HG02623 (cell line): ENCODE measurements around the gene RMP24.

Experiments used
- ATAC-seq: cut with Tn5 transposase; IDR thresholded peaks from one replicate; pipeline ENCODE4 v1.9.1; 2021; ENCODE audit warnings: moderate library complexity; ENCODE audit not compliant: unreplicated experiment

RMP24 gene

GRCh38 chr18:35972197-35973000 is at the start of gene RMP24:
Gene RMP24, plus strand, starts transcription at chr18:35972679.
- ATAC-seq = peak; percentile 91

- no peak for ATAC-seq
These were observed 48.4 kb upstream of the RMP24 start for GRCh38 chr18:35923939-35924684.

GRCh38 chr18:35926884-35927283 is 45.6 kb upstream of the RMP24 start:
- ATAC-seq = no peak

GRCh38 chr18:35927430-35927829 is 45.0 kb upstream of the RMP24 start:
- no peak for ATAC-seq

GRCh38 chr18:35933982-35934381 is 38.5 kb upstream of the RMP24 start:
- no peak for ATAC-seq

- ATAC-seq = no peak
These were observed 37.6 kb upstream of the RMP24 start for GRCh38 chr18:35934891-35935290.

GRCh38 chr18:35935805-35936204 is 36.7 kb upstream of the RMP24 start:
- ATAC-seq = no peak

- ATAC-seq = no peak
These were observed 35.5 kb upstream of the RMP24 start for GRCh38 chr18:35936951-35937350.

- ATAC-seq = no peak
These were observed 34.3 kb upstream of the RMP24 start for GRCh38 chr18:35938158-35938557.

GRCh38 chr18:35938562-35938961 is 33.9 kb upstream of the RMP24 start:
- ATAC-seq = no peak

GRCh38 chr18:35939138-35939537 is 33.3 kb upstream of the RMP24 start:
- no peak for ATAC-seq

GRCh38 chr18:35941299-35941698 is 31.2 kb upstream of the RMP24 start:
- no peak for ATAC-seq

- ATAC-seq = no peak
These were observed 30.3 kb upstream of the RMP24 start for GRCh38 chr18:35942133-35942532.

GRCh38 chr18:35942661-35943060 is 29.8 kb upstream of the RMP24 start:
- ATAC-seq = no peak

- no peak for ATAC-seq
These were observed 24.4 kb upstream of the RMP24 start for GRCh38 chr18:35948080-35948479.

- ATAC-seq = no peak
These were observed 23.4 kb upstream of the RMP24 start for GRCh38 chr18:35949090-35949489.

GRCh38 chr18:35949903-35950627 is 22.4 kb upstream of the RMP24 start:
- no peak for ATAC-seq

- no peak for ATAC-seq
These were observed 21.9 kb upstream of the RMP24 start for GRCh38 chr18:35950628-35950982.

GRCh38 chr18:35953688-35954087 is 18.8 kb upstream of the RMP24 start:
- peak; percentile 64 for ATAC-seq

- no peak for ATAC-seq
These were observed 16.3 kb upstream of the RMP24 start for GRCh38 chr18:35956226-35956625.

- ATAC-seq = no peak
These were observed 10.2 kb upstream of the RMP24 start for GRCh38 chr18:35962320-35962719.

- ATAC-seq = no peak
These were observed 8.2 kb upstream of the RMP24 start for GRCh38 chr18:35964319-35964718.
